CD4-positive, alpha-beta T cell treated with Interleukin-15 for 4 hours (primary cell): ENCODE results near the gene SLC27A6.
"Not testable (repeated sequence)": the region's sequence is repeated elsewhere in the genome, so short reads cannot be mapped to it uniquely, and the experiment has no call there.

Experiments used
- DNase-seq: peaks from one replicate; pipeline ENCODE4 v3.0.0-alpha.2; 2020; ENCODE audit warnings: low spot score

Gene SLC27A6, protein sequence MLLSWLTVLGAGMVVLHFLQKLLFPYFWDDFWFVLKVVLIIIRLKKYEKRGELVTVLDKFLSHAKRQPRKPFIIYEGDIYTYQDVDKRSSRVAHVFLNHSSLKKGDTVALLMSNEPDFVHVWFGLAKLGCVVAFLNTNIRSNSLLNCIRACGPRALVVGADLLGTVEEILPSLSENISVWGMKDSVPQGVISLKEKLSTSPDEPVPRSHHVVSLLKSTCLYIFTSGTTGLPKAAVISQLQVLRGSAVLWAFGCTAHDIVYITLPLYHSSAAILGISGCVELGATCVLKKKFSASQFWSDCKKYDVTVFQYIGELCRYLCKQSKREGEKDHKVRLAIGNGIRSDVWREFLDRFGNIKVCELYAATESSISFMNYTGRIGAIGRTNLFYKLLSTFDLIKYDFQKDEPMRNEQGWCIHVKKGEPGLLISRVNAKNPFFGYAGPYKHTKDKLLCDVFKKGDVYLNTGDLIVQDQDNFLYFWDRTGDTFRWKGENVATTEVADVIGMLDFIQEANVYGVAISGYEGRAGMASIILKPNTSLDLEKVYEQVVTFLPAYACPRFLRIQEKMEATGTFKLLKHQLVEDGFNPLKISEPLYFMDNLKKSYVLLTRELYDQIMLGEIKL

DNA sequence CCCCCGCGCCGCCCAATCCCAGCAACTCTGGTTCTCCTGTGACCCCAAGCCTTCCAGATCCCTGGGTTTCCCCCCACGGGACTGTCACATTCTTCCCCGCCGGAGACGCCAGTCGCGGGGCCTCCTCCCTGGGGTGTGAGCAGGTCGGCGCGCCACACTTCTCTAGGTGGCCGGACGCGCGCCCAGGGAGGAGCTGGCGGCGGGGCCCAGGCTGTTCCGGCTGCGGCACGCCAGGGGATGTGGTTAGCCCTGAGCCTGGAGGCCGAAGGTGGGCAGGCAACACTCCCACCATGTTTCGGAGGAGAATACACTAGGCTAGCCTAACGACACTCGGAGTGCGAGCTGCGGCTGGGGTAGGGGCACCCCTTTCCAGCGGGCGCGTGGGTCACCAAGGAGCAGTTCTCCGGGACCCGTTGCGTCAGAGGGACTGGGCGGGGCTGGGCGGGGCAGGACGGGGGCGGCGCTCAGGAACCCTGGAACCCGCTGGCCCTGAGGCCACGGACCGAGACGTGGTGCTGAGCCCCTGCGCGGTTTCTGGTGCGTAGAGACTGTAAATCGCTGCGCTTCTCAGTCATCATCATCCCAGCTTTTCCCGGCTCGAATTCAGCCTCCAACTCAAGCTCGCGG, at the start of gene SLC27A6:
TSS of gene SLC27A6 (plus strand) at position 478 of the 627 bp plus-strand sequence. CDS start 650 bp downstream, outside the sequence.
- no peak for DNase-seq

DNA sequence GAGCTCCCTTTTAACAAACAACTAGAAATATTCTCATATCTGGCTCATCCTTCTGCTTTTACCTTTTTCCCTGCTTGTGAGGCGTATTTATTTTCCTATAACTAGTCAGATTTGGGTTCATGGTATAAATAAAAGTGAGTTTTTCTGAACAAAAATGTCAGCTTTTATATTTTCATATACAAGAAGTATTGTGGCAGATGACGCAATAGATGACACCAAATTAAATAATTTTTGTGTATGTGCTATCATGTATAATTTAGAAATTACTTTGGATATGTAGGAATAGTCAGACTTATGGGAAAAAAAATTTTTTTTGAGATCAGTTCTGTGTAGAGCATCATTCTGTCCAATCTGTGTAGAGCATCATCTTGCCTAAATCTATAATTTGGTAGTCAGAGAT, 45.7 kb upstream of the SLC27A6 start:
- DNase-seq, result no peak

DNA sequence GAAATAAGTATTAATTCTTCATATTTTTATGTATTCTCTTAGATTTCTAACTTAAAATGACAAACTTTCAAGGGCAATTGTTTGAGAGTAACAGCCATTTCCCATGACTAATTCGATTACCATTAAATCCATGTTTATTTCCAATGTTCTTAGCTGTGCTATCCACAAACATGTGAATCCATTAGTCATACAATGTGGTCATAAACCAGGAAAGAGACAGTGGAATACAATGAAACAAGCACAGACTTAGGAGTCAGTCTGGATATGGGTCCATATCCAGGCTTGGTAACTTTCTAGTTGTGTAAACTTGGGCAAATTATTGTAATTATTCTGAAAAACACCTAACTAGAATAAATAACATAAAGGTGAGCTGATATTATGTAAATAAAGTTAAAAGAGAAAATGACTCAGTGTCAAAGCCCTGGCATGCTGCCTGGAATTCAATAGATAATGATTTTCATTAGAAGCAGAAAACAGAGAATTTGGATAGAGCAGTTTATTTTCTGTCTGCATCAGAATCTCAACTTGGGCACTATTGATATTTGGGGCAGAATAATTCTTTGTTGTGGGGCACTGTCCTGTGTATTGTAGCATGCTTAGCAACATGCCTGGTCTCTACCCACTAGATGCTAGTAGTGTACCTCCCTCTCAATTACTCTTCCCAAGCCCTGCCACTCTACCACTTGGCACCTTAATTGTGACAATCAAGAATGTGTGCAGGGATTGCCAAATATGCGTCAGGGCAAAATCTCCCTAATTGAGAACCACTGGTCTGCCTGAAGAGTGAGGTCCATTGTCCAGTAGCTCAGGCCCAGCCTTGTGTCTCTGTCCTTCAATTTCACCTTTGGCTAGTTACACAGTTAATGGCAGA, 44.7 kb upstream of the SLC27A6 start:
- no peak for DNase-seq

DNA sequence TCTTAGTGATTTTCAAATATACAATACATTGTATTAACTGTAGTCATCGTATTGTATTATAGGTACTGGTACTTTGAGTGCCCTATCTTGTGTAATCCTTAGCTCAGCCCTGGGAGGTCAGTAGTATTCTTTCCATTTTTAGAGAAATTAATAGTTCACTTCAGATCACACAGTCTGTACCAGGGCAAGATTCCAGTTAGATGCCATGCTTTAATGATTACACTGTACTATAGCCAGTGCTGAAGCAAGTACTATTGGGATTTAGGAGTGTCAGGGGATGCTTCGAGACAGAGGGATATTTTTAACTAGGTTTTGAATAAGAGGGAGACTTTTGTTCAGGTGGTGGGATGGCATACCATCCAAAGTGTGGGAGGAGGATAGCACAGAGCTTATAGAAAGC, 41.0 kb upstream of the SLC27A6 start:
- no peak for DNase-seq

DNA sequence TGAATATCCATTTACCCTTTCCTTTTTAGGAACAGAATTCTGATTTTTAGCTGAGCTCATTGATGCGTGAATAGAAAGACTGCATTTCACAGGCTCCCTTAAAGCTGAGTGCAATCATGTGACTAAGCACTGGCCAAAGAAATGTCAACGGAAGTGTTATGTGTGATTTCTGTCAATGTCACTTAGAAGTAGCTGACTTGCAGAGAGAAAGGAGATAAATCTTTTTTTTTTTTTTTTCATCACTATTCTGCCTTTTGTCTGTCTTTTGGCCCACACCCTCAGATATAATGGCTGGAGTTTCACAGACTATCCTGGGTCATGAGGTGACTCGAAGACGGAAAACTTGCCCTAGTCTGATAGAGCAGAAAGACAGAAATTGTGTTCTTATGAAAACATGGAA, 39.3 kb upstream of the SLC27A6 start:
- DNase-seq, result no peak

DNA sequence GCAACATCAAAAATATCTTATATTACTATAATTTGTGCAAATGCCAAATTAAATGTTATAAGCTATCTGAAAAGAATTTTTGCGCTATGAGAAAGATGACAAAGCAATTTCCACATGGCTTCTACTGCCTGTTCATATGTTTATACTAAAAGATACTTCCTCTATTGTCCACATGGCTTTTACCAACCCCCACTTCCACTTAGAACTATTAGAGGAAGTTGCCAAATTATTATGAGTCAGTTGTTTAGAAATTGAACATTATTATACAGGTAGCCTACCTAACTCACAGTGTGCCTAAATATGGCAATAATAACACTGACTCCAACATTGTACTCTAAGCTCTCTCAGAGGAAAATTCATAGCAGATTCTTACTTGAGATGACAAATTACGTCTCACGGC, 37.6 kb upstream of the SLC27A6 start:
- no peak for DNase-seq

DNA sequence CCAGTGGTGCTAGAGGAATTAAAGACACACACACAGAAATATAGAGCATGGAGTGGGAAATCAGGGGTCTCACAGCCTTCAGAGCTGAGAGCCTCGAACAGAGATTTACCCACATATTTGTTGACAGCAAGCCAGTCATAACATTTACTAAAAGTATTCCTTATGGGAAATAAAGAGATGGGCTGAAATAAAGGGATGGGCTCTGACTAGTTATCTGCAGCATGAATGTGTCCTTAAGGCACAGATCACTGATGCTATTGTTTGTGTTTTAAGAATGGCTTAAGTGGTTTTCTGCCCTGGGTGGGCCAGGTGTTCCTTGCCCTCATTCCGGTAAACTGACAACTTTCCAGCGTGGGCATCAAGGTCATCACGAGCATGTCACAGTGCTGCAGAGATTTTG, 33.1 kb upstream of the SLC27A6 start:
- not testable (repeated sequence) for DNase-seq

DNA sequence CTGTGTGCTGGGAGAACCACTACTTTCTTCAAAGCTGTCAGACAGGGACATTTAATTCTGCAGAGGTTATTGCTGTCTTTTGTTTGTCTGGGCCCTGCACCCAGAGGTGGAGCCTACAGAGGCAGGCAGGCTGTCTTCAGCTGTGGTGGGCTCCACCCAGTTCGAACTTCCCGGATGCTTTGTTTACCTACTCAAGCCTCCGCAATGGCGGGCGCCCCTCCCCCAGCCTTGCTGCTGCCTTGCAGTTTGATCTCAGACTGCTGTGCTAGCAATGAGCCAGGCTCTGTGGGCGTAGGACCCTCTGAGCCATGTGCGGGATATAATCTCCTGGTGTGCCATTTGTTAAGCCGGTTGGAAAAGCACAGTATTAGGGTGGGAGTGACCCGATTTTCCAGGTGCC, 22.2 kb upstream of the SLC27A6 start:
- DNase-seq, result not testable (repeated sequence)

DNA sequence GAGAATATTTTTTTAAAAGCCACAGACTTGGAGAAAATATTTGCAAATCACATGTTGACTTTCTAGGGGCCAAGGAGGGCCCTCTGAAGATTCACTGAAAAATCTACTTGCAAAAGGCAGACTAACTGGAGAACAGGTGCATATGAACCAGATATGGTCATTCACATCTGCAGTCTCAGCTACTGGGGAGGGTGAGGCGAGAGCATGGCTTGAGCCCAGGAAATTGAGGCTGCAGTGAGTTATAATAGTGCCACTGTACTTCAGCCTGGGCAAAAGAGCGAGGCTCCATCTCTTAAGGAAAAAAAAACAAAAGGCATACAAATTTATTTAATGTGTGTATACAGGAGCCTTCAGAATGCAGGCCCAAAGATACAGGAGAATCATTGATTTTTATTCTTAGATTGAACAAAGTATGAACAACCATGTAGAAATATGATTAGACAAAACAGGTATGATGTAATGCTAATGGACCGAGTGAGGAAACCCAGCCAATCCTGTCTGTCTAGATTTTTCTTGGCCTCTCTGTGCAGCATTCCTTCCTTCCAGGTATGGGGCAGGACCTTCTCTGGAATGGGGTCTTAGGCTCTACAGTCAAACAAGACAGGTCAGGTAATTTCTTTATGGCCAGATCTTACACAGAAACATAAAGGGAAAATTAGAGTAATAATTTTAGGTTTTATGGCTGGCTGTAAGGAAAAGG, 15.3 kb upstream of the SLC27A6 start:
- no peak for DNase-seq

DNA sequence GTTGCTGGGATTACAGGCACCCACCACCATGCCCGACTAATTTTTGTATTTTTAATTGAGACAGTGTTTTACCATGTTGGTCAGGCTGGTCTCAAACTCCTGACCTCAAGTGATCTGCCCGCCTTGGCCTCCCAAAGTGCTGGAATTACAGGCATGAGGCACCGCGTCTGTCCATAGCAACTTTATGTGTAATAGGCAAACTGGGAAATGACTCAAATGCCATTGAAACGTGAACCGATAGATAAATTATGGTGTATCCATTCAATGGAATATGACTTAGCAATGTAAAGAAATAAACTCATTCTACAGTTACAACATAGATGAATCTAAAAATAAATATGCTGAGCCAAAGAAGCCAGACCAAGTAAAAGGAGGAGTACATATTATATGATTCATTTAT, 14.0 kb upstream of the SLC27A6 start:
- not testable (repeated sequence) for DNase-seq

DNA sequence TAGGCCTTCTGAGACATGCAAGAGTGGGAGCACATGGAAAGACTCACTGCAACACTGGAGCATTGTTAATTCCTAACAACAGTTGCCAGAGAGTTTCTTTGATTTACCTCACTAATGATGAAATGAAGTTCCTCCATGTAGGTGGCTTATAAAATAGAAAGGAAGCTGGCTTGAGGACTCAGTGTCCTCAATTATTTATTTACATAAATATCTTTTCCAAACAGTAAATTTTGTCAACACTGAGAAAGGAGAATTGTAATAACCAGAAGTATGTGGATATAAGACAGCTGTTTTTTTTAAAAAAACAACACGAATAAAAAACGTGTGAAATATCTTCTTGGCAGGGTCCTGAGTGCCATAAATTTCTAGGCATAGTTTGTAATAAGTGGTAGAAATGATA, 9.1 kb upstream of the SLC27A6 start:
- DNase-seq, result no peak

DNA sequence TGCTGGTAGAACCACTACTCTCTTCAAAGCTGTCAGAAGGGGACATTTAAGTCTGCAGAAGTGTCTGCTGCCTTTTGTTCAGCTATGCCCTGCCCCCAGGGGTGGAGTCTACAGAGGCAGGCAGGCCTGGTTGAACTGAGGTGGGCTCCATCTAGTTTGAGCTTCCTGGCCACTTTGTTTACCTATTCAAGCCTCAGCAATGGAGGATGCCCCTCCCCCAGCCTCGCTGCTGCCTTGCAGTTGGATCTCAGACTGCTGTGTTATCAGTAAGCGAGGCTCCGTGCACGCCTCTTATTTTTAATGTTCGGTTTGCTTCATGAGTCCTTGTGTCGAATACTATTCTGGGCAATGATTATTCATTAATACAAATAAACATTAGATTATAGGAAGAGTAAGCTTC, 3.1 kb upstream of the SLC27A6 start:
- DNase-seq, result no peak

DNA sequence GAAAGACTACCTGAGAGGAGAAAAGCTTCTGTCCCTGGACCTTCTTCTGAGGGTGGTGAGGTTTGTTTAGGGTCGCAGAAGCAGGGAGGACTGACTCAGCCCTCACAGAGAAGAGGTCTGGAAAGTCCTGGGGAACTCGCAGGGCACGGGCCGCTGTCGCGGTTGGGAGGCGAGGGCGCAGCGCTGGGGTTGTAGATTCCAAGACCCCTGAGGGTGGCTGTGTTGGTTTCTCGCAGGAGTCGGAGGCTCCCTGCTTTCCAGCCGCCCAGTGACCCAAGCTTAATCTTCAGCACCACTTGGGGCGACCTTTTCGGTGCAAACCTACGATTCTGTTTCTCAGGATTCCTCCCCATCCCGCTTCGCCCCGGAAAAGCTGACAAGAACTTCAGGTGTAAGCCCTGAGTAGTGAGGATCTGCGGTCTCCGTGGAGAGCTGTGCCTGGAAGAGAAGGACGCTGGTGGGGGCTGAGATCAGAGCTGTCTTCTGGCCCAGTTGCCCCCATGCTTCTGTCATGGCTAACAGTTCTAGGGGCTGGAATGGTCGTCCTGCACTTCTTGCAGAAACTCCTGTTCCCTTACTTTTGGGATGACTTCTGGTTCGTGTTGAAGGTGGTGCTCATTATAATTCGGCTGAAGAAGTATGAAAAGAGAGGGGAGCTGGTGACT, 482 bp downstream of the SLC27A6 start:
- DNase-seq, result no peak

DNA sequence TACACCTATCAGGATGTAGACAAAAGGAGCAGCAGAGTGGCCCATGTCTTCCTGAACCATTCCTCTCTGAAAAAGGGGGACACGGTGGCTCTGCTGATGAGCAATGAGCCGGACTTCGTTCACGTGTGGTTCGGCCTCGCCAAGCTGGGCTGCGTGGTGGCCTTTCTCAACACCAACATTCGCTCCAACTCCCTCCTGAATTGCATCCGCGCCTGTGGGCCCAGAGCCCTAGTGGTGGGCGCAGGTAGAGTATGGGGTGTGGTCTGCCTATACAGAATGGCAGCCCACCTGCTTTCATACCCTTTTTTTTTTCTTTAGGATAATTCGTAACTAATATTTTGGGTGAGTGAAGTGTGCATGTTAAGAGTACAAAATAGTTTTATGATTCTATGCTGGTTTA, 1.1 kb downstream of the SLC27A6 start:
- DNase-seq, result no peak

DNA sequence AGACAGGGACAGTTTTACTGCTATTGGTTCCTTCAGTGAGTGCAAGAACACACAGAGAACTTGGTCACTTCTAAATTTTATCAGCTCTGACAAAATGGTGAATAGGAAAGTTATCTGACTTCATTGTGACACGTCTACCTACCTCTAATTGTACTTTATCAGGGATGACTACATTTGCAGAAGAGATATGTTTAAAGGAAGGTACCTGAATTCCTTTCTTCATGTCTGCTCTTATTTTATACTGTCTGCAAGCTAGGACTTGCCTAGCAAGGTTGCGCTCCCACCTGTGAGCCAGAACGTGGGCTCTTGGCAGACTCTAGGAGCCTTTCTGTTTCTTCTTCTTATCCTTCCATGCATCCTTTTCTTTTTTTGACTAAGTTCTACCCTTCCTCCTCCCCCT, 1.6 kb downstream of the SLC27A6 start:
- DNase-seq, result no peak

DNA sequence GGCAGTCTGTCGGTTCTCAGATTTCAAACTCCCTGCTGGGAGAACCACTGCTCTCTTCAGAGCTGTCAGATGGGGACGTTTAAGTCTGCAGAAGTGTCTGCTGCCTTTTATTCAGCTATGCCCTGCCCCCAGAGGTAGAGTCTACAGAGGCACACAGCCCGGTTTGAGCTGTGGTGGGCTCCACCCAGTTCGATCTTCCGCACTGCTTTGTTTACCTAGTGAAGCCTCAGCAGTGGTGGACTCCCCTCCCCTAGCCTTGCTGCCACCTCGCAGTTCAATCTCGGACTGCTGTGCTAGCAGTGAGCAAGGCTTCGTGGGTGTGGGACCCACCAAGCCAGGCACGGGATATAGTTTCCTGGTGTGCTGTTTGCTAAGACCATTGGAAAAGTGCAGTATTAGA, 8.0 kb downstream of the SLC27A6 start:
- DNase-seq, result no peak

DNA sequence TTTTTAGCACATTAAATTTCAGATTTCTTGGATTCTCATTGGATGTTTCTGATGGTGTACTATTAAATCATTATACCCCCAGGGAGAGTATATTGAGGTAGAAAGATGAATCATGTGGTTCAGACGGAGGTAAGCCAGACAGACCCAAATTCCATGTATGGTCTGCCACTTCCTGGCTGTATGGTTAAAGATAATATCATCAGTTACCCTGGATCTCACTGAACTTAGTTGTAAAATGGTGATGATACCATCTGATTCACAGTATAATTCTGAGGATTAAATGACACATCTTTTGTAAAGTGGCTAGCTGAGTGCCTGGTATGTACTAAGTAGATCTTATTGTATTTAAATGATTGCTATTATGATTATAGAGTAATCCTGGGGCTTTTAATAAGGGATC, 9.3 kb downstream of the SLC27A6 start:
- no peak for DNase-seq

DNA sequence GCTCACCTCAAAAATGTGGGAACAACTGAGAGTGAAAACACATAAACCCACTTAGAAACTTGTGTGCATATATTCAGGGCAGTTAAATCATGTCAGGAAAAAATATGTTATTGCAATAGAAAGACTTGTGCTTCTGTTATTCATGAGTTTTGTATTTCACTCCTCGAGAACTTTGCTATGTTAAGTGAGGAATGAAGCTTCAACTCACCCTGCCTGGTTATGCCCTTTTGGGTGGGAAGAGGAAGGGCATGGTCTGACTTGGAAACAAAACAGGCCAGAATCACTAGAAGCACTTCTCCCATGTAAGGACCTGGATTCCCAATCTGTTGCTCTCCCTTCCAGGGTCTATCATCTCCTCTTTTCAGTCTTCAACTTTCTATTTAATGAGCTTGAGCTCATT, 14.5 kb downstream of the SLC27A6 start:
- no peak for DNase-seq

DNA sequence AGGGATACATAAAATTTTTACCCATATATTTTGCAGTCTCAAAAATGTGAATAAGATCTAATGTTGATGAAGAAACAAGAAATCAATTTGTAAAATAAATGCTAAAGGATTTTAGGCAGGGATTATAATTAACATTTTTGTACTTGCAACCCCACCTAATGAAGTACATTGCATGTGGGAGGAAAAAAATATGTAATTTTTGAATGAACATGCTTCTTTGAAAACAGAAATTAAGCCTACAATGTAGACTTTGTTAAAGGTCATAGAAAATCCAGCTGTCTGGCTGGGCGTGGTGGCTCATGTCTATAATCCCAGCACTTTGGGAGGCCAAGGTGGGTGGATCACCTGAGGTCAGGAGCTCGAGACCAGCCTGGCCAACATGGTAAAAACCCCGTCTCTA, 15.6 kb downstream of the SLC27A6 start:
- DNase-seq, result no peak

DNA sequence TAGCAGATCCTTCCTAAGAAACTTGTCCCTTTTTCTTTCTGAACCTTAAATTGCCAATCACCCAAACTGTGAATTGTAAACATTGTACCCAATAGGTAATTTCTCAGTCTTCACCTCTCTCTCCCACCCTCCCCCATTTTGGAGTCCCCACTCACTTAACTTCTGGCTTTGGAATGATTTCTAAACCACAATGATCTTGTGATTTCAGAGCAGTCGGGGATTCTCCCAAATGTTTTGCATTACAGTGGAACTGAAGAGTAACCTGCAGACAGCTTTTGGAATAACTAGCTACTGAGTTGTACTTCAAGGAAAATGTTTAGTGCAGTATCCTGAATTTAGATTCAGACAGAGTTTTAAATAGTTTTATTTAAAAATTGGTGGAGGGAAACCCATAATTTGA, 19.2 kb downstream of the SLC27A6 start:
- DNase-seq, result no peak

DNA sequence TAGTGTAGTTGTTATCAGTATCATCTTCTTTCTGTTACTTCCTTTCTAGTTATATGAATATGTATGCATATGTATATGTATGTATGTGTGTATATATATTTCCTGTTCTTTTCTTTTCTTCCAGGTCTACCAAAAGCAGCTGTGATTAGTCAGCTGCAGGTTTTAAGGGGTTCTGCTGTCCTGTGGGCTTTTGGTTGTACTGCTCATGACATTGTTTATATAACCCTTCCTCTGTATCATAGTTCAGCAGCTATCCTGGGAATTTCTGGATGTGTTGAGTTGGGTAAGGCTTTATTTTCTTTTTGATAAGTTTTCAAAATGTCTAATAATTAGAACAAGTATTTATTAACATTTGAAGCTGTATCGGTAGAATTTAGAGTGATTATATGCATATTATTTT, 23.2 kb downstream of the SLC27A6 start:
- no peak for DNase-seq
